Esophagus muscularis mucosa (tissue), 4 donors: Measurements from ENCODE around the gene S100A7A. TPM values are rescaled to one million over a fixed set of nuclear protein-coding genes. Genes with fewer than 3 reads are reported as not detected.

Experiments used
- DNase-seq: peaks from one replicate; pipeline ENCODE4 v3.0.0-alpha.2; 2017; ENCODE audit errors: extremely low spot score
- H3K27ac ChIP-seq, 4 donors: fragments of 200-600 bp; sonication (generic); replicated peaks in 1 of 4; 1 replicate in 3 of 4; 2 replicates in 1 of 4; pipeline ENCODE4 v1.5.1; 2016 to 2019; ENCODE audit warnings: mild to moderate bottlenecking in 1 of 4
- H3K27me3 ChIP-seq, 4 donors: fragments of 200-600 bp; sonication (generic); one replicate each; pipeline versions ENCODE4 v1.5.1 to v1.6.0; 2016 to 2019
- H3K36me3 ChIP-seq, 4 donors: fragments of 200-600 bp; sonication (generic); one replicate each; pipeline ENCODE4 v1.5.1; 2016 to 2019
- H3K4me1 ChIP-seq, 4 donors: fragments of 200-600 bp; sonication (generic); one replicate each; pipeline ENCODE4 v1.5.1; 2016 to 2019
- H3K4me3 ChIP-seq, 4 donors: fragments of 200-600 bp; sonication (generic); 1 replicate in 2 of 4; 2 replicates in 2 of 4; pipeline ENCODE4 v1.5.1; 2016 to 2019; ENCODE audit warnings: mild to moderate bottlenecking in 4 of 4, moderate library complexity in 1 of 4
- H3K9me3 ChIP-seq, 4 donors: fragments of 200-600 bp; sonication (generic); 1 replicate in 3 of 4; 2 replicates in 1 of 4; pipeline ENCODE4 v1.5.1; 2016 to 2019
- CTCF ChIP-seq, 3 experiments: fragments of 200-600 bp in 2 of 3; fragments of 450-650 bp in 1 of 3; sonication (generic) in 2 of 3; IDR thresholded peaks; one replicate each; pipeline ENCODE4 v1.5.1; 2017 to 2019; ENCODE audit warnings: antibody characterized with exemption in 3 of 3, mild to moderate bottlenecking in 2 of 3, moderate library complexity in 1 of 3
- EP300 ChIP-seq: sonication (generic); formaldehyde crosslinking; IDR thresholded peaks from one replicate; pipeline ENCODE4 v1.6.1; 2017; ENCODE audit warnings: antibody characterized with exemption
- POLR2A ChIP-seq: fragments of 450-650 bp; IDR thresholded peaks from one replicate; pipeline ENCODE4 v1.6.1; 2017; ENCODE audit warnings: antibody characterized with exemption, moderate library complexity, mild to moderate bottlenecking, low read depth
- POLR2AphosphoS5 ChIP-seq, 2 donors: sonication (generic); formaldehyde crosslinking; IDR thresholded peaks; one replicate each; pipeline ENCODE4 v1.6.1; 2017; ENCODE audit warnings: antibody characterized with exemption in 2 of 2
- WGBS: methylation state at CpG from one replicate; pipeline ENCODE4 v1.1.5; 2018; 5-methylcytosine and 5-hydroxymethylcytosine counted together
- intact Hi-C: fragments of 100-400 bp; cut with DNase I; formaldehyde crosslinking; loops from one replicate; pipeline ENCODE4 v1.15.1; 2023
- total RNA-seq, 4 donors: library from RNA; depleted of rRNA; stranded (reverse); fragments of >200 nt; gene quantifications; one replicate each; pipeline versions ENCODE4 v1.1.0 to v1.2.1, GENCODE V29; 2016

S100A7A gene
- total RNA-seq, 4 donors from 2014 or later: not detected

DNA sequence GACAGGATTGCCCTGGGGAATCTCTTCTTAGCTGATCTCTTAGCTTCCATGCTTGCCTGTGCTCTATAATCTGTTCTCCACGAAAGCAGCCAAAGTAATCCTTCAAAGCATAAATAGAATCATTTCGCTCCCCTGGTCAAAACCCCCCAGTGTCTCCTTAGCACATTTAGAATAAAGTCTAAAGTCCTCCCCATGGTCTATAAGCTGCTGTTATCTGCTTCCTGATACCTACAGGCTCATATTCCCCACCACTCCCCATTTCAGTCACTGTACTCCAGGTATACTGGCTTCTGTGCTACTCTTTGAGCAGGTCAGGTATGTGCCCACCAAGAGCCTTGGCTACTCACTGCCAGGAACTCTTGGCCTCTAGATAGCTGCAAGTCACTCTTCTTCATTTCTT, 43.7 kb upstream of the S100A7A start:
- no peaks in the 10 kb centered on the region for H3K4me1 ChIP-seq
- 79% methylated on average over 2 of the region's 2 CpGs for WGBS
- H3K4me3 ChIP-seq: no peak overlapping the region
- no peaks in the 10 kb centered on the region for H3K9me3 ChIP-seq
- intact Hi-C loops: no loop called here
- H3K27me3 ChIP-seq: no peaks in the 10 kb centered on the region
- no peaks in the 10 kb centered on the region for H3K36me3 ChIP-seq
- H3K27ac ChIP-seq: no peak overlapping the region
- no peak for DNase-seq
- TF ChIP-seq POLR2AphosphoS5 (IDR thresholded peaks at IDR 0.05) (no peak), EP300 (no peak), CTCF (IDR thresholded peaks at IDR 0.05) (no peak), POLR2A (no peak)

- DNase-seq: no peak
- TF ChIP-seq POLR2A: no peak
- TF ChIP-seq POLR2AphosphoS5 (IDR thresholded peaks at IDR 0.05): no peak
- TF ChIP-seq EP300: no peak
- no peak for TF ChIP-seq CTCF (IDR thresholded peaks at IDR 0.05)
- no peaks in the 10 kb centered on the region for H3K9me3 ChIP-seq
- intact Hi-C loops: no loop called here
- H3K27me3 ChIP-seq: peaks cover 0 to 4% (median 0%) of the 10 kb centered on the region in 4 donors
- no peaks in the 10 kb centered on the region for H3K36me3 ChIP-seq
- H3K4me1 ChIP-seq: no peaks in the 10 kb centered on the region
- H3K4me3 ChIP-seq: no peak overlapping the region
- WGBS: 64% methylated on average over 2 of the region's 2 CpGs
- no peak overlapping the region for H3K27ac ChIP-seq
Observed at GRCh38 chr1:153374071-153374470, 42.2 kb upstream of the S100A7A start.

- 100% methylated on average over 1 of the region's 1 CpG for whole genome bisulfite sequencing
- DNase-seq: no peak
Observed at GRCh38 chr1:153375511-153375910, 40.8 kb upstream of the S100A7A start, which contains the start of gene S100A12. Gene S100A12 (minus strand): TSS chr1:153375621. CDS start chr1:153374592, 1,029 bp downstream.

DNA sequence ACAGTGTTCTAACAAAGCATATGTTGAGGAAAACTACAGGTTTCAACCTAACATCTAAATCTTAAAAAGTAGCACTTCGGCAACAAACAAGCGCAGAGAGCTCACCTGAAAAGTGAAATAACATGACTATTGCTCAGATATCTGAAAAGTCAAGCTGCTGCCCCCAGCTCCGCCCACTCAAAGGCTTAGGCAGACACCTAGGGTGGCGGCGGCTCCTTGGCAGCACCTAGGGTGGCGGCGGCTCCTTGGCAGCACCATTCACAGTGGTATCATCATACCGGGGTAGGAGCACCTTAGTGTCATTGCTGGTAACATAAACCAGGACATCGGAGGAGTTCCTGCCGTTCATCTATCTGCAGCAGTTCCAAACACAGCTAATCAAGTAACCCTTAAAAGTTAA, 36.7 kb upstream of the S100A7A start:
- Histone ChIP-seq H3K27me3 (peaks cover 0 to 15% (median 0%) of the 10 kb centered on the region in 4 donors), H3K4me3 (no peak overlapping the region), H3K9me3 (peaks cover 0 to 23% (median 3%) of the 10 kb centered on the region in 4 donors), H3K27ac (no peak overlapping the region), H3K4me1 (no peaks in the 10 kb centered on the region), H3K36me3 (no peaks in the 10 kb centered on the region)
- TF ChIP-seq CTCF (IDR thresholded peaks at IDR 0.05): no peak
- TF ChIP-seq EP300: no peak
- no peak for TF ChIP-seq POLR2AphosphoS5 (IDR thresholded peaks at IDR 0.05)
- TF ChIP-seq POLR2A: no peak
- 93% methylated on average over 10 of the region's 10 CpGs for WGBS
- intact Hi-C loops: no loop called here
- no peak for DNase-seq

More at GRCh38 chr1:153375511-153375910, 40.8 kb upstream of the S100A7A start, which contains the start of gene S100A12:
- Histone ChIP-seq H3K4me1 (no peaks in the 10 kb centered on the region), H3K4me3 (no peak within 1 kb of the TSS), H3K9me3 (peaks cover 0 to 1% (median 0%) of the 10 kb centered on the region in 4 donors), H3K36me3 (no peaks in the 10 kb centered on the region), H3K27me3 (peaks cover 0 to 9% (median 0%) of the 10 kb centered on the region in 4 donors), H3K27ac (no peak within 1 kb of the TSS)
- intact Hi-C loops: no loop called here
- TF ChIP-seq EP300 (no peak), POLR2AphosphoS5 (IDR thresholded peaks at IDR 0.05) (no peak), CTCF (IDR thresholded peaks at IDR 0.05) (no peak), POLR2A (no peak)

- DNase-seq: no peak
- 94% methylated on average over 20 of the region's 23 CpGs for WGBS
Observed at GRCh38 chr1:153380711-153381110, 35.6 kb upstream of the S100A7A start.

More at GRCh38 chr1:153380711-153381110, 35.6 kb upstream of the S100A7A start:
- Histone ChIP-seq H3K36me3 (no peaks in the 10 kb centered on the region), H3K9me3 (peaks cover 0 to 23% (median 3%) of the 10 kb centered on the region in 4 donors), H3K4me3 (no peak overlapping the region), H3K27me3 (peaks cover 0 to 15% (median 0%) of the 10 kb centered on the region in 4 donors), H3K4me1 (no peaks in the 10 kb centered on the region), H3K27ac (no peak overlapping the region)
- intact Hi-C loops: no loop called here
- TF ChIP-seq CTCF (IDR thresholded peaks at IDR 0.05) (no peak), POLR2A (no peak), EP300 (no peak), POLR2AphosphoS5 (IDR thresholded peaks at IDR 0.05) (no peak)
